ENCODE data around the gene CENPL.
A peak's percentile ranks its signal among the peaks of the same experiment; 100 is the strongest.
"Not testable (repeated sequence)": the region's sequence is repeated elsewhere in the genome, so short reads cannot be mapped to it uniquely, and the experiment has no call there.

Gene CENPL
- total RNA-seq, result 9.4 to 19.5 reads per million in 2 donors

GRCh38 chr1:173824315-173825081 lies at the start of gene CENPL, which contains the start of gene DARS2:
TSS of gene CENPL (minus strand) at chr1:173824883. CDS start at chr1:173811299, 13,584 bp downstream.
TSS of gene DARS2 (plus strand) at chr1:173824673. CDS start at chr1:173825230, 557 bp downstream.
- peak; percentile 60 to 99 (median 85) for DNase-seq

- DNase-seq, result no peak
Measured at GRCh38 chr1:173871500-173871899, 46.8 kb upstream of the CENPL start.

DNA sequence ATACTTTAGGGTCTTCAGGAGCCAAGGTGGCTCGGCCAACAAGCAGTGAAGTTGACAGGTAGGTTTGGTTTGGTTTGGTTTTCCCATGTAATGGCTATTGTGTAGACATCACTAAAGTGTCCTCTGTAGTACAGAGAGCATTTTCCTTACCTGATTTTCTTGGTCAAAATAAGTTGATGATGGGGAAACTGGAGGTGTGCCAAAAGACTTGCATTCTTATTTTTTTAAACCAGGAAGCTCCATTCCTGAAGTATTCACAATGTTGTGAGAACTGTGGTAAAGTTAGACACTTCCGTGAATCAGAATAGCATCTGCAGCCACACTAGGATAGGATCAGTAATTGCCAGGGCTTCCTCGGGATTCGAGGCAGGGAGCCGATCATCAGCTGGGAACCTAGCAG lies 46.4 kb upstream of the CENPL start:
- DNase-seq, result no peak

DNA sequence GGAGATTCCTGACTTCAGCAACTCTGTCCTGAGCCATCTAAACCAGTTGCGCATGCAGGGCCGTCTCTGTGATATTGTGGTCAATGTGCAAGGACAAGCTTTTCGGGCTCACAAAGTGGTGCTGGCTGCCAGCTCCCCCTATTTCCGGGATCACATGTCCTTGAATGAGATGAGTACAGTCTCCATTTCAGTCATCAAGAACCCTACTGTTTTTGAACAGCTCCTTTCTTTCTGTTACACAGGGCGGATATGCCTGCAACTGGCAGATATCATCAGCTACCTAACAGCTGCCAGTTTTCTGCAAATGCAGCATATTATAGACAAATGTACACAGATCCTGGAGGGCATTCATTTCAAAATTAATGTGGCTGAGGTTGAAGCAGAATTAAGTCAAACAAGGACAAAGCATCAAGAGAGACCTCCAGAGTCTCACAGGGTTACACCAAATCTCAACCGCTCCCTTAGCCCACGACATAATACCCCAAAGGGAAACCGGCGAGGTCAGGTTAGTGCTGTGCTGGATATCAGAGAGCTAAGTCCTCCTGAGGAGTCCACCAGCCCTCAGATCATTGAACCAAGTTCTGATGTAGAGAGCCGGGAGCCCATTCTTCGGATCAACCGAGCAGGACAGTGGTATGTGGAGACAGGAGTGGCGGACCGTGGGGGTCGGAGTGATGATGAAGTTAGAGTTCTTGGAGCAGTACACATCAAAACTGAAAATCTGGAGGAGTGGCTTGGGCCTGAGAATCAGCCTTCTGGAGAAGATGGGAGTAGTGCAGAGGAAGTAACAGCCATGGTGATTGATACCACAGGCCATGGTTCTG lies 45.8 kb upstream of the CENPL start:
- peak in 3 of 5 experiments; percentile 12 to 95 (median 18) for DNase-seq

DNA sequence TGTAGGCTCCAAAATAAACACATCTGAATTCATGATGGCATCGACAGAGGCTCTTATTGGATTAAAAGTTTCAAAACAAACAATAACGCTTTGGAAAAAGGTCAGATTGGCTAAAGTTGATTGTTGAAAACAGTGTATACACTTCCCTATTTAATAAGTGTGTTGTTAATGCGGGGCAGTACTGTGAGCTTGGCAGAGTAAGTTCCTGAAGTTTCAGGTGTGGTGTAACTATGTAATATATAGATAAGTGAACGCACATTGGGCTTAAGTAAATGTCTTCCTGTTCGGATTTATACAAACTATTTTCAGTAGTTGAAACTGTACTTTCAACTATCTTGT lies 44.3 kb upstream of the CENPL start:
- no peak for DNase-seq

GRCh38 chr1:173868266-173869020 lies 43.8 kb upstream of the CENPL start, which contains the start of gene ZBTB37:
TSS of gene ZBTB37 (plus strand) at chr1:173868380. CDS start at chr1:173870226, 1,846 bp downstream.
- DNase-seq, result peak; percentile 82 to 96 (median 86)

GRCh38 chr1:173867753-173868265 lies 43.1 kb upstream of the CENPL start, which contains the start of gene GAS5:
TSS of gene GAS5 (minus strand) at chr1:173867989.
- DNase-seq, result peak; percentile 94 to 100 (median 99)

DNA sequence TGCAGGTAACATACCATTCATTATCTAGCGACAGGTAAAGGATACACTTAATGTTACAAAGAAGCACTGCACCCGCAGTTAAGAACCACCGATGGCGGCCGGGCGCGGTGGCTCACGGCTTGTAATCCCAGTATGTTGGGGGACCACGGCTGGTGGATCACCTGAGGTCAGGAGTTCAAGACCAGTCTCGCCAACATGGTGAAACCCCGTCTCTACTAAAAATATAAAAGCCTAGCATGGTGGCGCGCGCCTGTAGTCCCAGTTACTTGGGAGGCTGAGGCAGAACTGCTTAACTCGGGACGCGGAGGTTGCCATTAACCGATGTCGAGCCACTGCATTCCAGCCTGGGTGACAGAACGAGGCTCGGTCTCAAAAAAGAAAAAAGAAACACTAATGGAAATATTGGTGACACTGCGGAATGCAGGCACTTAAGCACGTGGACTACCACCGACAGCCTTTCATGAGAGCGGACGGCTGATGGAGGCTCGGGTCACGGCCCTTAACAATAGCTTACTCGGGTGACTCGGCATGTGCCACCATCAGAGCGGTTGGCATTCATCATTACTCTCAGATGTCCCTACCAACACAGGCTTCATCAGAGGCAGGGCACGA lies 42.6 kb upstream of the CENPL start:
- DNase-seq, result peak in 2 of 5 experiments; percentile 8 to 18

DNA sequence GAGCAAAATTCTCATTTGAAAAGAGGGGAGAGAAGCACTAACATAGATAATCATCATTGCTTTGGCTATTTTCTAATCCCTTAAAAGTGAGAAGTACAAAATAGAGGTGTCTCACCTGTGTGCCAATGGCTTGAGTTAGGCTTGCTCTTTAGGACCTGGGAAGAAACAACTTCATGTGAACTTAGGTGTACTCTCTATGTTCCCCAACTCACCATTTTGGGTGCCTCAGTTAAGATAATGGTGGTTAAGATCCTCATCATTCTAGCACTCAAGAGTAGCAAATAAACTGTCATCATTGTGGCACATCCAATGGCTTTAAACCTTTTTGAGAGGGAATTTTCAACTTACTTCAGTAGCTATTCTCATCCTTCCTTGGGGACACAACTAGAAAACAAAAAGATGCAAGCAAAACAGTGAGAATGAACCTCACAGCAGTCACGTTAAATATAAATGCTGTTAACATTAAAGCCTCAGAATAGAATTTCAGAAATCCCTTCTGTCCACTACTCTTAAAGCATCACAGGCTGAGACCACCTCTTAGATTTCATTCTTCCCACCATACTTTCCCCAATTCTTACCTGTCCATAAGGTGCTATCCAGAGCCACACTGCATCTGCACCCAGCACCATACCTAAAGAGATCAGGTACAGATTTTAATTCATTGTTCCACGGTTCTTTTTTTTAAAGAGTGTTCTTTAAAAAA lies 41.9 kb upstream of the CENPL start:
- DNase-seq, result peak in 1 of 5 experiments; percentile 33

- DNase-seq, result peak in 1 of 5 experiments; percentile 36
Measured at GRCh38 chr1:173865468-173866164, 40.9 kb upstream of the CENPL start.

DNA sequence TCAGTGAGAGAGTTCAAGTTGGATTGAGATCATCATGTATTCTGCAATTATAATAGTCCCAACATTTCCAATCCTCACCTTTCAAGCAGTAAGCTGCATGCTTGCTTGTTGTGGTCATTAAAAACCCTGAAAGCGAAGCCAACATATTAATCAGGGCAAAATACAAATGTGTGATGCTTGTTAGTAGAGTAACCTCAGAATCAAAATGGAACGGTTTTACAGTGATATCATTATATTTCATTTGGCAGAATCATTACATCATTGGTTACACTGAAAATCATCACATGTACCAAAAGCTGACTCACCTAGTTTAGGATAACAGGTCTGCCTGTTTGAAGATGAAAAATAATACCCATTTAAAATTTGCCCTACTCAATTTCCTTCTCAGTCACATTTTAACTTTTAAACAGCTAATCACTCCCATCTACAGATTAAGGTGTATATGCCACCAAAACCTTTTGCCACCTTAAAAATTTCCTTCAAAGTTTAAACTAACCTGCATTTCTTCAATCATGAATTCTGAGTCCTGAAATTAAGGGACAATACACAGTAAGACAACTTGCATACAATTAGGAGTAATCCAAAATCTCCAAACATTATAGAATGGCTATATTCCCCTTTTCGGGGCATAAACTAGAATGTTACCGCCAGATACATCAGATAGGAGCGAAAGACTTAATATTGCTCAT lies 39.6 kb upstream of the CENPL start:
- peak in 1 of 5 experiments; percentile 45 for DNase-seq

DNA sequence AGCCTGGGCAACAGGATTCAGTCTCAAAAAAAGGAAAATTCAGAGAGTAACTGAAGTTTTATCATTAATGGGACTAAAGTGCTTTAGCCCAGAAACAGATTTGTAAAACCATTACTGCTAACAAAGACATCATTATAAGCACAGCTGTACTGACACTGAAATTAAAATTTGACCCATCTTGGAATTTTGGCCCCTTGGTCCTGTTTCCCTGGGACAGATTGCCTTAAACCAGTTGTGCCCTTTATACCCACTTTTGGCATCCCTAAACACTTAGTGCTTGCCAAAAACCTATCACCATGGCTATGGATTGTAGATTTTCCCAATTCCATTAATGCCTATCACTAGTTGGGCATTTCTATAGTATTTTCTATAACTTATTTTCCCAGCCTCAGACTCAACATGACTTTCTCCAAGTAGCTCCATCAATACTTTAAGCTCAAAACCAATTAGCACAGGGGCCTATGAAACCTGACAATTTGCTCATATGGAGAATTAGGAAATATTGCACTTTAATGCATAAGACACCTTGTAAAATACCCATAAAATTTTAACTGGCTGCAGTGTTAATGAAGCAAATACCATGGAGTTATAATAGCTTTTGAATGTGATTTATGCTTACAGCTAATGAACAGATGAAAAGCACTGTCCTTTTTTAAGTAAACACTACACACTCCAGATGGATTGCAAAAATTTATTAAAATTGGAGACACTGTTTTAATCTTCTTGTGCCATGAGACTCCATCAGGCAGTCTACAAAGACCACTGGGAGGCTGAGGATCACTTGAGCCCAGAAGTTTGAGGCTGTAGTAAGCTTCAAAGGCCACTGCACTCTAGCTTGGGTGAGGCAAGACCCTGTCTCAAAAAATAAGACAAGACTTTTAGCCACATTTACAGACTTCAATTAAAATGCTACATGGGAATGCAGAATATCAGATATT lies 38.8 kb upstream of the CENPL start:
- no peak for DNase-seq

DNA sequence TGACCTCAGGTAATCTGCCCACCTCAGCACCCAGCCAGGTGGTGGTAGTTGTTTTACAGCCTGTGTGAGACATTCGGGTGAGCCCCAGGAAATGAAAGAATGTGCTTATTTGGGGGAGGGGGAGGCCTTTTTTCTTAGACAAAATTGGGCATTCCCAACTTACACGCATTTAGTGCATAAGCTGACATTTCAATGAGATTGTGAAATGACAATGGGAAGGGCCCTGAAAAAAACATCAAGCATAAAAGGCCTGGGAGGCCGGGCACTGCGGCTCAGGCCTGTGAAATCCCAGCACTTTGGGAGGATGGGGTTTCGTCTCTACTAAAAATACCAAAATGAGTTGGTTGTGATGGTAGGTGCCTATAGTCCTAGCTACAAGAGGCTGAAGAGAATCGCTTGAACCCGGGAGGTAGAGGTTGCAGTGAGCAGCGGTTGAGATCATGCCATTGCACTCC lies 38.1 kb upstream of the CENPL start:
- no peak for DNase-seq

- DNase-seq, result not testable (repeated sequence)
Measured at GRCh38 chr1:173862146-173862768, 37.6 kb upstream of the CENPL start.

- no peak for DNase-seq
Measured at GRCh38 chr1:173861731-173862145, 37.1 kb upstream of the CENPL start.

GRCh38 chr1:173860065-173860464 lies 35.4 kb upstream of the CENPL start:
- no peak for DNase-seq

DNA sequence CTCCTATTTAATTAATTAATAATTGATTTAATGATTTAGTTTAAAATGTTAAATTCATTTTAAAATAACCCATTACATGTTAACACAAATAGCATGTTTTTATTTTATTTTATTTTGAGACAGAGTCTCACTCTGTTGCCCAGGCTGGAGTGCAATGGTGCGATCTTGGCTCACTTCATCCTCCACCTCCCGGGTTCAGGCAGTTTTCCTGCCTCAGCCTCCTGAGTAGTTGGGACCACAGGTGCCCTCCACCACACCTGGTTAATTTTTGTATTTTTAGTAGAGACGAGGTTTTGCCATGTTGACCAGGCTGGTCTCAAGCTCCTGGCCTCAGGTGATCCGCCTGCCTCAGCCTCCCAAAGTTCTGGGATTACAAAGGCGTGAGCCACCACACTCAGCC lies 34.9 kb upstream of the CENPL start:
- not testable (repeated sequence) for DNase-seq

GRCh38 chr1:173857363-173857917 lies 32.8 kb upstream of the CENPL start:
- DNase-seq, result no peak

All from T-helper 2 cell (primary cell).